Neural progenitor cell (in vitro differentiated cells): Measurements from ENCODE around the gene MEGF8. TPM values are rescaled to one million over a fixed set of nuclear protein-coding genes. Genes with fewer than 3 reads are reported as not detected.
A peak's percentile ranks its signal among the peaks of the same experiment; 100 is the strongest.

Experiments used
- DNase-seq: peaks from one replicate; pipeline ENCODE4 v3.0.0-alpha.2; 2016; ENCODE audit warnings: low spot score
- H2AFZ ChIP-seq: fragments of 200-600 bp; sonication (generic); replicated peaks from 2 replicates; pipeline ENCODE4 v1.6.1; 2016; ENCODE audit warnings: antibody characterized with exemption
- H3F3A ChIP-seq: fragments of 200-600 bp; sonication (generic); 2 replicates; pipeline ENCODE4 v1.6.1; 2016; ENCODE audit warnings: antibody characterized with exemption, low read depth
- H3K27ac ChIP-seq: fragments of 200-600 bp; sonication (generic); 2 replicates; pipeline ENCODE4 v1.5.1; 2016; ENCODE audit warnings: mild to moderate bottlenecking
- H3K27me3 ChIP-seq: fragments of 200-600 bp; sonication (generic); 2 replicates; pipeline ENCODE4 v1.6.1; 2016; ENCODE audit warnings: mild to moderate bottlenecking, moderate library complexity
- H3K36me3 ChIP-seq: fragments of 200-600 bp; sonication (generic); 2 replicates; pipeline ENCODE4 v1.5.1; 2016
- H3K4me1 ChIP-seq: fragments of 200-600 bp; sonication (generic); 2 replicates; pipeline ENCODE4 v1.6.1; 2016; ENCODE audit warnings: mixed run types
- H3K4me2 ChIP-seq: fragments of 200-600 bp; sonication (generic); 2 replicates; pipeline ENCODE4 v1.6.1; 2016
- H3K4me3 ChIP-seq: fragments of 200-600 bp; sonication (generic); 2 replicates; pipeline ENCODE4 v1.5.1; 2016
- H3K79me2 ChIP-seq: fragments of 200-600 bp; sonication (generic); 2 replicates; pipeline ENCODE4 v1.6.1; 2016; ENCODE audit warnings: low read depth
- H3K9ac ChIP-seq: fragments of 200-600 bp; sonication (generic); 2 replicates; pipeline ENCODE4 v1.6.1; 2016
- H3K9me3 ChIP-seq: fragments of 200-600 bp; sonication (generic); 2 replicates; pipeline ENCODE4 v1.5.1; 2016; ENCODE audit warnings: low read depth
- H4K20me1 ChIP-seq: fragments of 200-600 bp; sonication (generic); 2 replicates; pipeline ENCODE4 v1.6.1; 2016; ENCODE audit warnings: low read depth
- H3K27ac Mint-ChIP-seq: 3 replicates; pipeline ENCODE4 v1.8.0; 2021; ENCODE audit warnings: mixed read lengths
- H3K27me3 Mint-ChIP-seq: 2 replicates; pipeline ENCODE4 v1.8.0; 2022; ENCODE audit warnings: low read depth, mild to moderate bottlenecking, inconsistent platforms, moderate library complexity, mixed read lengths; ENCODE audit not compliant: insufficient read depth
- H3K36me3 Mint-ChIP-seq: 3 replicates; pipeline ENCODE4 v1.8.0; 2021; ENCODE audit warnings: mixed read lengths
- H3K4me1 Mint-ChIP-seq: 3 replicates; pipeline ENCODE4 v1.8.0; 2021; ENCODE audit warnings: mixed read lengths
- H3K4me3 Mint-ChIP-seq: 3 replicates; pipeline ENCODE4 v1.8.0; 2021; ENCODE audit warnings: mild to moderate bottlenecking, moderate library complexity, mixed read lengths
- H3K9me3 Mint-ChIP-seq: 3 replicates; pipeline ENCODE4 v1.8.0; 2020; ENCODE audit warnings: mixed read lengths
- EZH2 ChIP-seq: fragments of 200-600 bp; sonication (generic); IDR thresholded peaks from 2 replicates; pipeline ENCODE4 v1.6.1; 2017; ENCODE audit warnings: antibody characterized with exemption, mild to moderate bottlenecking, moderate library complexity
- EZH2phosphoT487 ChIP-seq: fragments of 200-600 bp; sonication (generic); IDR thresholded peaks from 2 replicates; pipeline ENCODE4 v1.6.1; 2017; ENCODE audit warnings: antibody characterized with exemption
- total RNA-seq: library from RNA; depleted of rRNA; stranded (reverse); fragments of >200 nt; gene quantifications from 2 replicates; pipeline ENCODE4 v1.2.3, GENCODE V29; 2015; ENCODE audit warnings: low replicate concordance
- TF ChIP-seq, protein P1 (sequence below): fragments of 200-600 bp; sonication (generic); IDR thresholded peaks from 2 replicates; pipeline ENCODE4 v1.5.1; 2017; ENCODE audit warnings: antibody characterized with exemption, mild to moderate bottlenecking

Gene MEGF8
- total RNA-seq, 1 donor from 2014 or later, result 7.3 TPM

DNA sequence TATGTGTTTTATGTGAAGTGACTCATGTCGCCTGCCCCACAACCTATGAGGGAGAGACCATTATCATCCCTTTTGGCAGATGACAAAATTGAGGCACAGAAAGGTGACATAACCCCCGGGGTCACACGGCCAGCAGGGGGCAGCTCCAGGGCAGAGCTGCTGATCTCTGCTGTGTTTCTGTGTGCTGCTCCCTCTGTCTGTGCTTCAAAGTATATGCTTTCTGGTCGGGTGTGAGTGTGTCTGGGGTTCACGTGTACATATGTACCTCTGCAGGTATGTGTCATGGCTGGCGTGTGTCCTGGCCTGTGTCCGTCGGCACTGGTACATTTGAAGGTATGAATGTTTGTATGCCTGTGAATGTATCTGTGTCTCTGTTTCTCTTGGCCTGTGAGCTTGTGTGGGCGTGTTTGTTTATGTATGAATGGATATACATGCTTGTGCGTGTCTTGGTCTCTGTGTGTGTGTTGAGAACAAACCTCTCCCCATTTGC is 94.7 kb downstream of the MEGF8 start:
- peaks cover 44% of the 10 kb centered on the region for H3K27me3 ChIP-seq
- no peak overlapping the region for H3K9ac ChIP-seq
- peaks cover 26% of the 10 kb centered on the region for H3F3A ChIP-seq
- Mint-ChIP-seq H3K4me1 (peaks cover 24% of the 10 kb centered on the region), H3K36me3 (peaks cover 4% of the 10 kb centered on the region), H3K27me3 (peaks cover 8% of the 10 kb centered on the region), H3K4me3 (peak overlapping the region; percentile 21), H3K9me3 (no peaks in the 10 kb centered on the region), H3K27ac (no peak overlapping the region)
- H3K27ac ChIP-seq, result no peak overlapping the region
- no peak overlapping the region for H3K4me3 ChIP-seq
- peaks cover 7% of the 10 kb centered on the region for H3K4me1 ChIP-seq
- TF ChIP-seq EZH2 (no peak), EZH2phosphoT487 (no peak)
- TF ChIP-seq, protein P1, sequence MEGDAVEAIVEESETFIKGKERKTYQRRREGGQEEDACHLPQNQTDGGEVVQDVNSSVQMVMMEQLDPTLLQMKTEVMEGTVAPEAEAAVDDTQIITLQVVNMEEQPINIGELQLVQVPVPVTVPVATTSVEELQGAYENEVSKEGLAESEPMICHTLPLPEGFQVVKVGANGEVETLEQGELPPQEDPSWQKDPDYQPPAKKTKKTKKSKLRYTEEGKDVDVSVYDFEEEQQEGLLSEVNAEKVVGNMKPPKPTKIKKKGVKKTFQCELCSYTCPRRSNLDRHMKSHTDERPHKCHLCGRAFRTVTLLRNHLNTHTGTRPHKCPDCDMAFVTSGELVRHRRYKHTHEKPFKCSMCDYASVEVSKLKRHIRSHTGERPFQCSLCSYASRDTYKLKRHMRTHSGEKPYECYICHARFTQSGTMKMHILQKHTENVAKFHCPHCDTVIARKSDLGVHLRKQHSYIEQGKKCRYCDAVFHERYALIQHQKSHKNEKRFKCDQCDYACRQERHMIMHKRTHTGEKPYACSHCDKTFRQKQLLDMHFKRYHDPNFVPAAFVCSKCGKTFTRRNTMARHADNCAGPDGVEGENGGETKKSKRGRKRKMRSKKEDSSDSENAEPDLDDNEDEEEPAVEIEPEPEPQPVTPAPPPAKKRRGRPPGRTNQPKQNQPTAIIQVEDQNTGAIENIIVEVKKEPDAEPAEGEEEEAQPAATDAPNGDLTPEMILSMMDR, result peak; percentile 68
- H3K4me2 ChIP-seq, result no peak overlapping the region
- no peaks in the 10 kb centered on the region for H3K9me3 ChIP-seq
- H3K79me2 ChIP-seq, result no peaks in the 10 kb centered on the region
- DNase-seq, result peak; percentile 66
- no peak overlapping the region for H2AFZ ChIP-seq
- H3K36me3 ChIP-seq, result no peaks in the 10 kb centered on the region
- H4K20me1 ChIP-seq, result peaks cover 61% of the 10 kb centered on the region

GRCh38 chr19:42421101-42421500 is 95.7 kb downstream of the MEGF8 start:
- H3K9me3 Mint-ChIP-seq, result no peaks in the 10 kb centered on the region
- H3K27me3 Mint-ChIP-seq, result peaks cover 7% of the 10 kb centered on the region
- Histone ChIP-seq H3K9me3 (no peaks in the 10 kb centered on the region), H3F3A (peaks cover 27% of the 10 kb centered on the region), H3K4me2 (no peak overlapping the region), H2AFZ (no peak overlapping the region), H3K36me3 (no peaks in the 10 kb centered on the region), H3K79me2 (no peaks in the 10 kb centered on the region), H3K27me3 (peaks cover 49% of the 10 kb centered on the region), H3K4me3 (no peak overlapping the region), H3K9ac (no peak overlapping the region), H4K20me1 (peaks cover 56% of the 10 kb centered on the region), H3K27ac (no peak overlapping the region), H3K4me1 (peaks cover 7% of the 10 kb centered on the region)
- DNase-seq, result no peak
- peaks cover 4% of the 10 kb centered on the region for H3K36me3 Mint-ChIP-seq
- no peak overlapping the region for H3K4me3 Mint-ChIP-seq
- no peak overlapping the region for H3K27ac Mint-ChIP-seq
- TF ChIP-seq EZH2phosphoT487 (no peak), EZH2 (no peak)
- TF ChIP-seq, protein P1, result no peak
- peaks cover 24% of the 10 kb centered on the region for H3K4me1 Mint-ChIP-seq

DNA sequence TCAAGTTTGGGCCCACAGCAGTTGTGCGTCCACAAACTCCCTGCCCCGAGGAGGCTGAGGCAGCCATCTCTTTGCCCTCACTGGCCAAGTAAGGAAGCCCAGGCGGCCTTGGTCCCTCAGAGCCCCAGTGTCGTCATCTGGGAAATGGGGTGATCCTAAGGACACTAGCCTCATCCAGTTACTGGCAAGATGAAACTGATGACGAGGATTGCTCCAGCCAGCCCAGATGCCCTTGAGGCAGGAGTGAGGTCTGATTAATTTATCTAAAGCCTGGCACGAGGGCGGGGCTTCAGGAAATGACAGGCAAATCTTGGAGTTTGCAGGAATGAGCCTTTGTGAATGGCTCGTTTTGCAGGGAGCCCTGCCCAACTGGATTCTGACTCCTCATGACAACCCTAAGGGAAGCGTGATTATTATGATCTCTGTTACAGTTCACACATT is 96.2 kb downstream of the MEGF8 start:
- Mint-ChIP-seq H3K27ac (no peak overlapping the region), H3K4me3 (peak overlapping the region; percentile 94), H3K9me3 (no peaks in the 10 kb centered on the region), H3K4me1 (peaks cover 24% of the 10 kb centered on the region), H3K36me3 (peaks cover 4% of the 10 kb centered on the region), H3K27me3 (peaks cover 9% of the 10 kb centered on the region)
- TF ChIP-seq EZH2 (no peak), EZH2phosphoT487 (no peak)
- TF ChIP-seq, protein P1, result no peak
- DNase-seq, result no peak
- no peak overlapping the region for H3K4me3 ChIP-seq
- H3F3A ChIP-seq, result peaks cover 31% of the 10 kb centered on the region
- no peaks in the 10 kb centered on the region for H3K36me3 ChIP-seq
- H3K9me3 ChIP-seq, result no peaks in the 10 kb centered on the region
- peaks cover 54% of the 10 kb centered on the region for H3K27me3 ChIP-seq
- peaks cover 9% of the 10 kb centered on the region for H3K4me1 ChIP-seq
- H4K20me1 ChIP-seq, result peaks cover 52% of the 10 kb centered on the region
- no peak overlapping the region for H2AFZ ChIP-seq
- no peaks in the 10 kb centered on the region for H3K79me2 ChIP-seq
- H3K9ac ChIP-seq, result no peak overlapping the region
- H3K27ac ChIP-seq, result no peak overlapping the region
- no peak overlapping the region for H3K4me2 ChIP-seq
